Neural cell (in vitro differentiated cells): ENCODE data around the gene THRB.

ENCODE experiments used
- CTCF ChIP-seq: fragments of 450-650 bp; IDR thresholded peaks from 2 replicates; pipeline ENCODE4 v1.5.1; 2014; ENCODE audit warnings: antibody characterized with exemption, mild to moderate bottlenecking, moderate library complexity; ENCODE audit not compliant: poor library complexity, severe bottlenecking
- EP300 ChIP-seq: fragments of 450-650 bp; conservative IDR thresholded peaks from 2 replicates; pipeline ENCODE4 v1.6.1; 2014; ENCODE audit warnings: antibody characterized with exemption, mild to moderate bottlenecking, moderate library complexity; ENCODE audit not compliant: poor library complexity, severe bottlenecking
- EZH2 ChIP-seq: fragments of 200-600, 300-800 bp; shearing (Covaris generic), sonication (generic); IDR thresholded peaks from 2 replicates; pipeline ENCODE4 v1.6.1; 2014; ENCODE audit warnings: antibody characterized with exemption, low read length, borderline replicate concordance, mild to moderate bottlenecking; ENCODE audit not compliant: insufficient read depth, poor library complexity, severe bottlenecking
- MXI1 ChIP-seq: fragments of 450-650 bp; conservative IDR thresholded peaks from 2 replicates; pipeline ENCODE4 v1.6.1; 2014; ENCODE audit warnings: antibody characterized with exemption, mild to moderate bottlenecking; ENCODE audit not compliant: poor library complexity, severe bottlenecking
- POLR2AphosphoS5 ChIP-seq: IDR thresholded peaks from 2 replicates; pipeline ENCODE4 v1.6.1; 2012
- RAD21 ChIP-seq: fragments of 450-650 bp; conservative IDR thresholded peaks from 2 replicates; pipeline ENCODE4 v1.6.1; 2014; ENCODE audit warnings: antibody characterized with exemption, mild to moderate bottlenecking, moderate library complexity
- SMC3 ChIP-seq: fragments of 450-650 bp; conservative IDR thresholded peaks from 2 replicates; pipeline ENCODE4 v1.6.1; 2014; ENCODE audit warnings: antibody characterized with exemption, mild to moderate bottlenecking, moderate library complexity; ENCODE audit not compliant: poor library complexity

GRCh38 chr3:24410860-24411259, 83.8 kb downstream of the THRB start:
- TF ChIP-seq CTCF: no peak
- TF ChIP-seq SMC3: no peak
- no peak for TF ChIP-seq EZH2
- TF ChIP-seq EP300: no peak
- TF ChIP-seq POLR2AphosphoS5: no peak
- TF ChIP-seq RAD21: no peak
- no peak for TF ChIP-seq MXI1
